ENCODE results near the gene SMIM35. TPM values are rescaled to one million over a fixed set of nuclear protein-coding genes. Genes with fewer than 3 reads are reported as not detected.

SMIM35 gene
- total RNA-seq, 2 donors from 2014 or later = 0.36 to 0.67 TPM

DNA sequence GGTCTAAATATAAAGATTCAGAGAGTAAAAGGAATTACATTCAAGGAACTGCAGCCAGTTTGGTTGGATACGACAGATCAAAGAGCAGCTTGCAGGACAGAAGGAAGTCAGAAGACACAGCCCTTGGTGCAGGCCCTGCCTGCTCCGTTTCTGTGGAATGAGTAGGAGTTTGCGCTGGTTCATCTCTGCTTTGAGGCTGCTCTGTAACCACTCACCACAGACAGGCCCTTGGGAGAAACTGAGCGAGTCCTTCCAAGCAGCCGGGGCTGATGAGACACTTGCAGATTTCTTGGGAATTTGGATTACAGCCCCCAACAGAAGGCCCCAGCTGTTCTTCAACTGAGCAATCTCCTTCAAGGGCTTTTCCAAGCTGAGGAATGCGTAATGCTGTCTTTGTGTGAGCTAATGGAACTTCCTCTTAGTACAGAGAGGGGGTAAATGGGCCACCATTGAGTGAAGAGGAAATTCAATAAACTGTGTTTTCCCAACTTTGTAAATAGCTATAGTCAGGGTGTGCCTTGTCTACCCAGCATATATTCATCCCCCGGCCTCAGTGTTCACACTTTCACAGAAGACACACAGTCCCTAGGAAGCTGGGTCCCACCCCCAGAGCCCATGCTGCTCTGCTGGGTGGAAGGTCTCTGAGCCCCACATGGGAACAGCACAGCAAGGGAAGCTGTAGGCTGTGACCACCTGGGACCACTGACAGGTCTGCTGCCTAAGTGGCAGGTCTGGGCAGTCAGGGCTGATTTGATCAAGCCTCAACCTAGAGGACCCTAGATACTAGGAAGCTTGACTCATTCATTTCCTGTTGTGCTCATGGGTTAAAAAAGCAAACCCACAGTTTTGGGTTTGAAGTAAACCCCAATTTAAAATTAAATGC, 84.0 kb downstream of the SMIM35 start:
- Mint-ChIP-seq H3K27me3 (ENCODE audit: low read depth) (no peaks in the 10 kb centered on the region), H3K36me3 (ENCODE audit: insufficient read depth in 2 of 2) (peaks cover 14 to 25% of the 10 kb centered on the region in 2 donors), H3K27ac (peak overlapping the region; percentile 100), H3K9me3 (peaks cover 6 to 8% of the 10 kb centered on the region in 2 donors), H3K4me3 (peak overlapping the region; percentile 72 to 96), H3K4me1 (ENCODE audit: low read depth) (peaks cover 99% of the 10 kb centered on the region)
- peak; percentile 77 to 85 for DNase-seq
- peak; percentile 63 to 73 for ATAC-seq (replicated peaks in 1 of 2)

DNA sequence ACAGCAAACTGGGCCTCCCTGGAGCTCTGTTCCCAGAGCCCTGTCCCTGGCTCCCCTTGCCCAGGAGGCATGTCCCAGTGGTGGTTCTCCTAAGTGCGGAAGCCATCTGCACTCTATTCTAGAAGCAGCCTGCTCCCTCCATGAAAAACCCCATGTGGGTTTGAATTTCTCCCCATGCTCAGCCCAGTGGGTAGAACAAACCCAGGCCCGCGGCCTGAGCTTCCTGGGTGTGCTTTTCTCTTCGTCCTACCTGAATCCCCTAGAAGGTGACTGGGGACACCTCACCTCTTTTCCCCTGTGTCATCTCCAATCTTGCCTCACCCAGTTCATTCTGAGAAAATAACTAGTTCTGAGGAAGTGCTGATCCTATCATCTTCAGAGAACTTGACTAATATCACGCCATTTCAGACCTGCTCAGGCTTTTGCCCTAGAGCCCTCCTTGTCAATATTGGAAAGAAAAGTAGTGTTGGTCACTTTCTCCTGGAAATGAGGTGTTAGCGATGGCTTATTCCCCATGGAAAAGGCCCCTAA, 84.7 kb downstream of the SMIM35 start:
- peaks cover 21 to 32% of the 10 kb centered on the region in 2 donors for H3K36me3 Mint-ChIP-seq (ENCODE audit: insufficient read depth in 2 of 2)
- DNase-seq (peak; percentile 76 to 83), ATAC-seq (replicated peaks in 1 of 2) (peak; percentile 67 to 71)
- peak overlapping the region; percentile 72 to 96 for H3K4me3 Mint-ChIP-seq
- H3K4me1 Mint-ChIP-seq (ENCODE audit: low read depth) = peaks cover 99% of the 10 kb centered on the region
- H3K27me3 Mint-ChIP-seq (ENCODE audit: low read depth) = no peaks in the 10 kb centered on the region
- H3K27ac Mint-ChIP-seq = peak overlapping the region; percentile 100
- peaks cover 10 to 14% of the 10 kb centered on the region in 2 donors for H3K9me3 Mint-ChIP-seq

DNA sequence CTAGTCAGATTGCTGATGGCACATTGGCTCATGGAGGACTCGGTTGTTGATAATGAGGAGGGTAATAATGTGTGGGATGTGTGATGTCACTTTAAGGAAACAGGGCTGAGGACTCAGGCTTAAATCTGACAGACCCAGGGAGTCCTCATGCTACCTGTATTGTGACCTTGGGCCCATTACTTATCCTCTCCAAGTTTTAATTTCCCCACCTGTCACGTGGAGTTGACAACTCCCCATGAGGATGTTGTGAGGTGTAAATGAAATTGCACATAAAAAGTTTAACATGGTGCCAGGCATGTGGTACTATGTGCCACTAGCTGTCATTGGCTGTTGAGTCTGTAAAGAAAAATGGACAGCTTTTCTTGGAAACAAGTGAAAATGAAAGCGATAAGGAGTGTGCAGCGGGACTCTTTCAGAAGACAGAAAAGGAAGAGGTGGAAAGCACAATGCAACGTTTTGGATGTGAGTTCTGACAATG, 85.2 kb downstream of the SMIM35 start:
- Mint-ChIP-seq H3K27me3 (ENCODE audit: low read depth) (no peaks in the 10 kb centered on the region), H3K4me1 (ENCODE audit: low read depth) (peaks cover 98% of the 10 kb centered on the region)
- ATAC-seq (replicated peaks in 1 of 2) = peak; percentile 12 to 18

DNA sequence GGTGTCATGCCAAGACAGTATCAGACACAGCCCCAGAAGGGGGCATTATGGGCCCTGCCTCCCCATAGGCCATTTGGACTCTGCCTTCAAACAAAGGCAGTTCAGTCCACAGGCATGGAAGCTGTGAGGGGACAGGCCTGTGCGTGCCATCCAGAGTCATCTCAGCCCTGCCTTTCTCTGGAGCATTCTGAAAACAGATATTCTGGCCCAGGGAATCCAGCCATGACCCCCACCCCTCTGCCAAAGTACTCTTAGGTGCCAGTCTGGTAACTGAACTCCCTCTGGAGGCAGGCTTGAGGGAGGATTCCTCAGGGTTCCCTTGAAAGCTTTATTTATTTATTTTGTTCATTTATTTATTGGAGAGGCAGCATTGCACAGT, 85.9 kb downstream of the SMIM35 start:
- DNase-seq (peak in 1 of 2 donors; percentile 25), ATAC-seq (replicated peaks in 1 of 2) (no peak)
- peak overlapping the region; percentile 100 for H3K27ac Mint-ChIP-seq
- H3K4me3 Mint-ChIP-seq = peak overlapping the region in 1 of 2 donors; percentile 96
- H3K27me3 Mint-ChIP-seq (ENCODE audit: low read depth) = no peaks in the 10 kb centered on the region
- peaks cover 10 to 14% of the 10 kb centered on the region in 2 donors for H3K9me3 Mint-ChIP-seq
- peaks cover 95% of the 10 kb centered on the region for H3K4me1 Mint-ChIP-seq (ENCODE audit: low read depth)
- peaks cover 25 to 39% of the 10 kb centered on the region in 2 donors for H3K36me3 Mint-ChIP-seq (ENCODE audit: insufficient read depth in 2 of 2)

More for the DNA sequence above, 85.2 kb downstream of the SMIM35 start:
- Mint-ChIP-seq H3K9me3 (peaks cover 10 to 14% of the 10 kb centered on the region in 2 donors), H3K36me3 (ENCODE audit: insufficient read depth in 2 of 2) (peaks cover 23 to 37% of the 10 kb centered on the region in 2 donors), H3K4me3 (peak overlapping the region; percentile 72 to 96), H3K27ac (peak overlapping the region; percentile 100)
- DNase-seq = peak in 1 of 2 donors; percentile 38

DNA sequence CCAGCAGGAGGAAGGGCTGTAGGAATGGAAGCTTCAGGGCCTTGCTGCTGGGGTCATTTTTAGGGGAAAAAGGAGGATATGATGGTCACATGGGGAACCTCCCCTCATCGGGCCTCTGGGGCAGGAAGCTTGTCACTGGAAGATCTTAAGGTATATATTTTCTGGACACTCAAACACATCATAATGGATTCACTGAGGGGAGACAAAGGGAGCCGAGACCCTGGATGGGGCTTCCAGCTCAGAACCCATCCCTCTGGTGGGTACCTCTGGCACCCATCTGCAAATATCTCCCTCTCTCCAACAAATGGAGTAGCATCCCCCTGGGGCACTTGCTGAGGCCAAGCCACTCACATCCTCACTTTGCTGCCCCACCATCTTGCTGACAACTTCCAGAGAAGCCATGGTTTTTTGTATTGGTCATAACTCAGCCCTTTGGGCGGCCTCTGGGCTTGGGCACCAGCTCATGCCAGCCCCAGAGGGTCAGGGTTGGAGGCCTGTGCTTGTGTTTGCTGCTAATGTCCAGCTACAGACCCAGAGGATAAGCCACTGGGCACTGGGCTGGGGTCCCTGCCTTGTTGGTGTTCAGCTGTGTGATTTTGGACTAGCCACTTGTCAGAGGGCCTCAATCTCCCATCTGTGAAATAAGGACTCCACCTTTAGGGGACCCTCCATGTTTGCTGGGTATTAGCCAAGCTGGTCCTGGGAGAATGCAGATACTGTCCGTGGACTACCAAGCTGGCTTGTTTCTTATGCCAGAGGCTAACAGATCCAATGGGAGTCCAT, 86.5 kb downstream of the SMIM35 start:
- DNase-seq (no peak), ATAC-seq (replicated peaks in 1 of 2) (no peak)
- peaks cover 95% of the 10 kb centered on the region for H3K4me1 Mint-ChIP-seq (ENCODE audit: low read depth)
- no peaks in the 10 kb centered on the region for H3K27me3 Mint-ChIP-seq (ENCODE audit: low read depth)
- peaks cover 10 to 14% of the 10 kb centered on the region in 2 donors for H3K9me3 Mint-ChIP-seq
- H3K36me3 Mint-ChIP-seq (ENCODE audit: insufficient read depth in 2 of 2) = peaks cover 29 to 43% of the 10 kb centered on the region in 2 donors
- peak overlapping the region; percentile 90 for H3K27ac Mint-ChIP-seq
- peak overlapping the region in 1 of 2 donors; percentile 16 for H3K4me3 Mint-ChIP-seq

DNA sequence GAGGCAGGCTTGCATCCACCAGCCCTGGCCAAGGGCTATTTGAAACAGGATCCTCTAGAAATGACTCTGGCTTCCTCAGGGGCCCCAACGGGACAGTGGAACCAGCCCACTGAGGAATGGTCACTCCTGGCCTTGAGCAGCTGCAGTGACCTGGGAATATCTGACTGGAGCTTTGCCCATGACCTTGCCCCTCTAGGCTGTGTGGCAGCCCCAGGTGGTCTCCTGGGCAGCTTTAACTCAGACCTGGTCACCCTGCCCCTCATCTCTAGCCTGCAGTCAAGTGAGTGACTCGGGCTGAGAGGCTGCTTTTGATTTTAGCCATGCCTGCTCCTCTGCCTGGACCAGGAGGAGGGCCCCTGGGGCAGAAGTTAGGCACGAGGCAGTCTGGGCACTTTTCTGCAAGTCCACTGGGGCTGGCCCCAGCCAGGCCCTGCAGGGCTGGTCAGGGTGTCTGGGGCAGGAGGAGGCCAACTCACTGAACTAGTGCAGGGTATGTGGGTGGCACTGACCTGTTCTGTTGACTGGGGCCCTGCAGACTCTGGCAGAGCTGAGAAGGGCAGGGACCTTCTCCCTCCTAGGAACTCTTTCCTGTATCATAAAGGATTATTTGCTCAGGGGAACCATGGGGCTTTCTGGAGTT, 87.3 kb downstream of the SMIM35 start:
- ATAC-seq (replicated peaks in 1 of 2) (no peak), DNase-seq (no peak)
- peak overlapping the region; percentile 90 for H3K27ac Mint-ChIP-seq
- H3K4me3 Mint-ChIP-seq = peak overlapping the region in 1 of 2 donors; percentile 16
- H3K36me3 Mint-ChIP-seq (ENCODE audit: insufficient read depth in 2 of 2) = peaks cover 31 to 43% of the 10 kb centered on the region in 2 donors
- peaks cover 10 to 14% of the 10 kb centered on the region in 2 donors for H3K9me3 Mint-ChIP-seq
- H3K4me1 Mint-ChIP-seq (ENCODE audit: low read depth) = peaks cover 93% of the 10 kb centered on the region
- no peaks in the 10 kb centered on the region for H3K27me3 Mint-ChIP-seq (ENCODE audit: low read depth)

DNA sequence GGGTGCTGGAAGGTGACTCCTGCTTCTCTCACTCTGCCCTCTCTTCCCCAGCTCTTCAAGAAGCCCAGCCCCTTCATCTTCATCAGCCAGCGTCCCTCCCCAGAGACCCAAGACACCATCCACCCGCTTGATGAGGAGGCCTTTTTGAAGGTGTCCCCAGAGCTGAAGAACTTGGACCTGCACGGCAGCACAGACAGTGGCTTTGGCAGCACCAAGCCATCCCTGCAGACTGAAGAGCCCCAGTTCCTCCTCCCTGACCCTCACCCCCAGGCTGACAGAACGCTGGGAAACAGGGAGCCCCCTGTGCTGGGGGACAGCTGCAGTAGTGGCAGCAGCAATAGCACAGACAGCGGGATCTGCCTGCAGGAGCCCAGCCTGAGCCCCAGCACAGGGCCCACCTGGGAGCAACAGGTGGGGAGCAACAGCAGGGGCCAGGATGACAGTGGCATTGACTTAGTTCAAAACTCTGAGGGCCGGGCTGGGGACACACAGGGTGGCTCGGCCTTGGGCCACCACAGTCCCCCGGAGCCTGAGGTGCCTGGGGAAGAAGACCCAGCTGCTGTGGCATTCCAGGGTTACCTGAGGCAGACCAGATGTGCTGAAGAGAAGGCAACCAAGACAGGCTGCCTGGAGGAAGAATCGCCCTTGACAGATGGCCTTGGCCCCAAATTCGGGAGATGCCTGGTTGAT, 88.0 kb downstream of the SMIM35 start:
- Mint-ChIP-seq H3K27me3 (ENCODE audit: low read depth) (no peaks in the 10 kb centered on the region), H3K9me3 (peaks cover 7 to 10% of the 10 kb centered on the region in 2 donors), H3K27ac (peak overlapping the region; percentile 78), H3K4me1 (ENCODE audit: low read depth) (peaks cover 93% of the 10 kb centered on the region), H3K36me3 (ENCODE audit: insufficient read depth in 2 of 2) (peaks cover 26 to 42% of the 10 kb centered on the region in 2 donors), H3K4me3 (peak overlapping the region; percentile 14 to 64)
- DNase-seq = no peak
- no peak for ATAC-seq (replicated peaks in 1 of 2)

DNA sequence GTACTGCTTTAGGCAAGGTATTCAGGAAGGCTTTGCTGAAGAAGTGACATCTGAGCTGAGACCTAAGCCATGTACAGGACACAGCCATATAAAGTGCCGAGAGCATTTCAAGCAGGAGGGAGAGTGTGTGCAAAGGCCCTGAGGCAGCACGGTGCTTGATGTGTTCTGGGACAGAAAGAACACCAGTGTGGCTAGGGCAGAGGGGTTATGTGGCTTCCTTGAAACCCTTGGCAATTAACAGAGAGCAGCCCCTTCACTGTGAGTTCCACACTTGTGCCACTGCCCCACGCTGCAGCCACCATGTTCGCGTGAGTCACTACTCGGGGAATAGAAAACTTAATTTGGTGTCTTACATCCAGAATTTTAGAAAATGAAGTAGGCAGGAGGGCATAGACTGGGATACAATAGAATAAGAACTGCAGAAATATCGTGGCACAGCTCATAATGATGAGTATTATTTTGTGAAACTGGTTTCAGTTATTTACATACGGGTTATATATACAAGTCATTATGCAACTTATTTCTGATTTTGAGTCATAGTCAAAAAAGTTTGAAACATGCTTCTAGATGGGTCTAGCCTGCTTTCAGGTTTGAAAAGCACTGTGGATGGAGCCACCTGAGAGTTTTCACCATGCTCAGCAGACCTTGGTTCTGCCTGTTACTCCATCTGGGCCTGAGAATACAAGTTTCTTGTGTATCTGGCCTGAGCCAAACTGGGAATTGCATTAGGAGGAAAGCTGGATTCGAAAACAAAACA, 88.8 kb downstream of the SMIM35 start:
- H3K27ac Mint-ChIP-seq = peak overlapping the region; percentile 78
- H3K4me3 Mint-ChIP-seq = peak overlapping the region; percentile 14 to 64
- H3K36me3 Mint-ChIP-seq (ENCODE audit: insufficient read depth in 2 of 2) = peaks cover 21 to 43% of the 10 kb centered on the region in 2 donors
- ATAC-seq (replicated peaks in 1 of 2) (peak; percentile 16 to 20), DNase-seq (peak in 1 of 2 donors; percentile 50)
- H3K27me3 Mint-ChIP-seq (ENCODE audit: low read depth) = no peaks in the 10 kb centered on the region
- H3K9me3 Mint-ChIP-seq = peaks cover 5 to 6% of the 10 kb centered on the region in 2 donors
- H3K4me1 Mint-ChIP-seq (ENCODE audit: low read depth) = peaks cover 90% of the 10 kb centered on the region

DNA sequence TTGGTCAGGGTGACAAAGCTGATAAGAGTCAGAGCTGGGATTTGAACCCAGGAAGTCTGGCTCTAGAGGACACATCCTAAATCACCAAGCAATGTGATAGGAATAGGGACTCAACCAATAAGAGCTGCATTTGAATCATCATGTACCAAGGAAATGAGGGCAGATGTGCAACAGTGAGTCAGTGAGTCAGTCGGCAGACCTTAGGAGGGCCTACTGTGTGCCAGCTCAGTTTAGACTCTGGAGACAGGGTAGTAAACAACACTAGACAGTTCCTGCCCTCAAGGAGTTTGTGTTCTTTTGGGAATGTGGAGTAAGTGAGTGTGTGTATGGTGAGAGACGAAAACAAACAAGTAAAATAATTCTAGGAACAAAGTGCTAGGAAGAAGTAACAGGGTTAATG, 89.4 kb downstream of the SMIM35 start:
- Mint-ChIP-seq H3K27me3 (ENCODE audit: low read depth) (no peaks in the 10 kb centered on the region), H3K4me1 (ENCODE audit: low read depth) (peaks cover 90% of the 10 kb centered on the region), H3K27ac (peak overlapping the region; percentile 78), H3K4me3 (peak overlapping the region; percentile 4 to 14), H3K36me3 (ENCODE audit: insufficient read depth in 2 of 2) (peaks cover 26 to 49% of the 10 kb centered on the region in 2 donors), H3K9me3 (peaks cover 5 to 6% of the 10 kb centered on the region in 2 donors)
- ATAC-seq (replicated peaks in 1 of 2) (peak in 1 of 2 donors; percentile 4), DNase-seq (no peak)

GRCh38 chr11:117996058-117996457, 90.7 kb downstream of the SMIM35 start:
- peak overlapping the region in 1 of 2 donors; percentile 20 for H3K4me3 Mint-ChIP-seq
- peaks cover 33 to 56% of the 10 kb centered on the region in 2 donors for H3K36me3 Mint-ChIP-seq (ENCODE audit: insufficient read depth in 2 of 2)
- H3K27me3 Mint-ChIP-seq (ENCODE audit: low read depth) = no peaks in the 10 kb centered on the region
- no peak for DNase-seq
- H3K9me3 Mint-ChIP-seq = peaks cover 5 to 6% of the 10 kb centered on the region in 2 donors
- ATAC-seq (replicated peaks in 1 of 2) = no peak
- H3K4me1 Mint-ChIP-seq (ENCODE audit: low read depth) = peaks cover 90% of the 10 kb centered on the region
- H3K27ac Mint-ChIP-seq = peak overlapping the region; percentile 84

DNA sequence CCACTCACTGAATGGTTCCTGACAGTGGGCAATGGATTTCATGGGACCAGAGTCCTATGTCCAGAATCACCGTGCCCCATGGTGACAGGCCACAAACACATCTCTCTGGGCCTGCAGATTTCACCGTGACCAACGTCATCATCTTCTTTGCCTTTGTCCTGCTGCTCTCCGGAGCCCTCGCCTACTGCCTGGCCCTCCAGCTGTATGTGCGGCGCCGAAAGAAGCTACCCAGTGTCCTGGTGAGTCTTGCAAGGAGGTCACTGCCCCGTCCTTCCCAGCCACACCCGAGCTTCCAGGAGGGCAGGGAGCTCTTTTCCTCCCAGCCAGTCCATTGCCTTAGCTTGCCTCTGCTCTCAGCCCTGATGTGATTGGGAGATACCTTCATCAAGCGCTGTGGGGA, 91.3 kb downstream of the SMIM35 start:
- peak overlapping the region; percentile 84 for H3K27ac Mint-ChIP-seq
- no peak for DNase-seq
- ATAC-seq (replicated peaks in 1 of 2) = no peak
- peaks cover 33 to 61% of the 10 kb centered on the region in 2 donors for H3K36me3 Mint-ChIP-seq (ENCODE audit: insufficient read depth in 2 of 2)
- peaks cover 88% of the 10 kb centered on the region for H3K4me1 Mint-ChIP-seq (ENCODE audit: low read depth)
- H3K27me3 Mint-ChIP-seq (ENCODE audit: low read depth) = no peaks in the 10 kb centered on the region
- peak overlapping the region in 1 of 2 donors; percentile 20 for H3K4me3 Mint-ChIP-seq
- peaks cover 5 to 6% of the 10 kb centered on the region in 2 donors for H3K9me3 Mint-ChIP-seq

Data from activated T-cell treated with anti-CD3 and anti-CD28 coated beads, Interleukin-2, amount 50 U/mL, for 72 hours (primary cell).